Midbrain (tissue), 1 donor: Measurements from ENCODE around the gene TMEM170A.

ENCODE experiments used
- DNase-seq: peaks from one replicate; lab custom pipeline; 2025; lab: John Stamatoyannopoulos, UW

The TMEM170A gene

GRCh38 chr16:75464122-75464918, at the start of gene TMEM170A:
TMEM170A (minus strand) TSS chr16:75464689; CDS start chr16:75464600, 89 bp downstream.
- peak; percentile 99 for DNase-seq

GRCh38 chr16:75506574-75506973, 42.1 kb upstream of the TMEM170A start:
- no peak for DNase-seq

GRCh38 chr16:75506107-75506506, 41.6 kb upstream of the TMEM170A start:
- no peak for DNase-seq

GRCh38 chr16:75503801-75504200, 39.3 kb upstream of the TMEM170A start:
- no peak for DNase-seq

- no peak for DNase-seq
These were observed 38.6 kb upstream of the TMEM170A start for GRCh38 chr16:75502916-75503605.

GRCh38 chr16:75501820-75502219, 37.3 kb upstream of the TMEM170A start:
- DNase-seq = peak; percentile 26

GRCh38 chr16:75501359-75501758, 36.9 kb upstream of the TMEM170A start:
- no peak for DNase-seq

- DNase-seq = peak; percentile 86
These were observed 34.3 kb upstream of the TMEM170A start for GRCh38 chr16:75498605-75499322.

GRCh38 chr16:75497558-75497957, 33.1 kb upstream of the TMEM170A start:
- DNase-seq = peak; percentile 33

GRCh38 chr16:75495076-75495674, 30.7 kb upstream of the TMEM170A start, which contains the start of gene CHST6:
CHST6 (minus strand) TSS chr16:75495441; CDS start chr16:75479828, 15,613 bp downstream.
- peak; percentile 78 for DNase-seq

GRCh38 chr16:75494661-75495075, 30.2 kb upstream of the TMEM170A start:
- DNase-seq = no peak

- DNase-seq = peak; percentile 33
These were observed 29.7 kb upstream of the TMEM170A start for GRCh38 chr16:75494184-75494583.

GRCh38 chr16:75491876-75492275, 27.4 kb upstream of the TMEM170A start:
- DNase-seq = peak; percentile 75

GRCh38 chr16:75488322-75488721, 23.8 kb upstream of the TMEM170A start:
- DNase-seq = no peak

GRCh38 chr16:75486676-75487313, 22.3 kb upstream of the TMEM170A start:
- DNase-seq = no peak

GRCh38 chr16:75486014-75486675, 21.7 kb upstream of the TMEM170A start:
- no peak for DNase-seq

- DNase-seq = no peak
These were observed 20.9 kb upstream of the TMEM170A start for GRCh38 chr16:75485230-75486013.

GRCh38 chr16:75483222-75483621, 18.7 kb upstream of the TMEM170A start:
- DNase-seq = no peak

- no peak for DNase-seq
These were observed 18.1 kb upstream of the TMEM170A start for GRCh38 chr16:75482434-75483205.
